Fibroblast of villous mesenchyme (primary cell): ENCODE measurements around the gene KIFAP3. TPM values are rescaled to one million over a fixed set of nuclear protein-coding genes. Genes with fewer than 3 reads are reported as not detected.

ENCODE experiments used
- DNase-seq: peaks from one replicate; pipeline ENCODE4 v3.0.0-alpha.2; 2010; ENCODE audit warnings: low read depth
- H3K4me3 ChIP-seq: 2 replicates; pipeline ENCODE4 v1.5.1; 2011; ENCODE audit warnings: low read depth, mild to moderate bottlenecking, low read length
- total RNA-seq: library from RNA; depleted of rRNA; stranded (reverse); fragments of >200 nt; gene quantifications from 2 replicates; pipeline ENCODE4 v1.2.3, GENCODE V29; 2012
- TF ChIP-seq, protein P1 (sequence below): IDR thresholded peaks from 2 replicates; pipeline ENCODE4 v1.5.1; 2012; ENCODE audit warnings: low read depth, mild to moderate bottlenecking, low read length; ENCODE audit not compliant: insufficient read depth

KIFAP3 gene
- total RNA-seq, 1 donor = 38.9 TPM

DNA sequence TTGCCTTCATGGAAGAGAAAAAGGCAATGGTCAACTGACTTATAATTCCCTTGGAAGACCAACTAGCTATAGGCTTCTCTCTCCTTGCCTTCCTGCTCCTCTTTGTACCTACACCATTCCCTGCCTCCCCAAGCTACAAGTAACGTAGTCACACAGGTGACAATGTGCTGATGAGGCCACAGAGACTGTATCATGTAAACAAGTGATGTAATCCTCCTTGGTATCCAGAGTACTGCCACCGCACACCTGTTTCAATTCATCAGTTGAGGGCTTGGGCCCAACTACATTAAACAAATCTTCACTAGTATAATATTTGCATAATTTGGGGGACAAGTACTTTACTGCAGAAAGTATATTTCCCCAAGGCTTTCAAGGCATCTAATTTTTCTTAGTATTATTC is 104.4 kb downstream of the KIFAP3 start:
- H3K4me3 ChIP-seq = no peak overlapping the region
- TF ChIP-seq, protein P1, sequence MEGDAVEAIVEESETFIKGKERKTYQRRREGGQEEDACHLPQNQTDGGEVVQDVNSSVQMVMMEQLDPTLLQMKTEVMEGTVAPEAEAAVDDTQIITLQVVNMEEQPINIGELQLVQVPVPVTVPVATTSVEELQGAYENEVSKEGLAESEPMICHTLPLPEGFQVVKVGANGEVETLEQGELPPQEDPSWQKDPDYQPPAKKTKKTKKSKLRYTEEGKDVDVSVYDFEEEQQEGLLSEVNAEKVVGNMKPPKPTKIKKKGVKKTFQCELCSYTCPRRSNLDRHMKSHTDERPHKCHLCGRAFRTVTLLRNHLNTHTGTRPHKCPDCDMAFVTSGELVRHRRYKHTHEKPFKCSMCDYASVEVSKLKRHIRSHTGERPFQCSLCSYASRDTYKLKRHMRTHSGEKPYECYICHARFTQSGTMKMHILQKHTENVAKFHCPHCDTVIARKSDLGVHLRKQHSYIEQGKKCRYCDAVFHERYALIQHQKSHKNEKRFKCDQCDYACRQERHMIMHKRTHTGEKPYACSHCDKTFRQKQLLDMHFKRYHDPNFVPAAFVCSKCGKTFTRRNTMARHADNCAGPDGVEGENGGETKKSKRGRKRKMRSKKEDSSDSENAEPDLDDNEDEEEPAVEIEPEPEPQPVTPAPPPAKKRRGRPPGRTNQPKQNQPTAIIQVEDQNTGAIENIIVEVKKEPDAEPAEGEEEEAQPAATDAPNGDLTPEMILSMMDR = no peak
- no peak for DNase-seq

GRCh38 chr1:169968174-169968573 is 106.3 kb downstream of the KIFAP3 start:
- H3K4me3 ChIP-seq = no peak overlapping the region
- TF ChIP-seq, protein P1 = no peak
- no peak for DNase-seq

DNA sequence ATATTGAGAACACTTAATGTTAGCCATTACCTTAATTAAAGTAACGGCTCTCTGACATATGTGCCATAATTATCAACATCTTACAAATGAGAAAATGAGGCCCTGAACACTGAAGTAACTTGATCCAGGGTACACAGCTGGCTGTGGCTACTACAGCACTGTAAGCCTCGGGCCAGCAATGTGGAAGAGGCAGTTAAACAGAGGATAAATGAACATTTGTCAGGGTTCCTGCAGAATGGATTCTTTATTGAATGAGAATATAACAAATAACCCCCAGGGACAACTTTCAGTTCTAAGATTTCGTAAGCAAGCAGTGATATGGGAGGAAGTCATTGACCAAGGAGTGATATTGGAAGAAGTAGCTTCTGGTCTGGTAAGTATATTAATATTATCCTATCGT is 110.3 kb downstream of the KIFAP3 start:
- no peak overlapping the region for H3K4me3 ChIP-seq
- TF ChIP-seq, protein P1 = no peak
- no peak for DNase-seq

GRCh38 chr1:169959686-169960085 is 114.8 kb downstream of the KIFAP3 start:
- H3K4me3 ChIP-seq = no peak overlapping the region
- DNase-seq = no peak
- TF ChIP-seq, protein P1 = no peak

GRCh38 chr1:169958987-169959386 is 115.5 kb downstream of the KIFAP3 start:
- no peak overlapping the region for H3K4me3 ChIP-seq
- TF ChIP-seq, protein P1 = no peak
- DNase-seq = no peak

DNA sequence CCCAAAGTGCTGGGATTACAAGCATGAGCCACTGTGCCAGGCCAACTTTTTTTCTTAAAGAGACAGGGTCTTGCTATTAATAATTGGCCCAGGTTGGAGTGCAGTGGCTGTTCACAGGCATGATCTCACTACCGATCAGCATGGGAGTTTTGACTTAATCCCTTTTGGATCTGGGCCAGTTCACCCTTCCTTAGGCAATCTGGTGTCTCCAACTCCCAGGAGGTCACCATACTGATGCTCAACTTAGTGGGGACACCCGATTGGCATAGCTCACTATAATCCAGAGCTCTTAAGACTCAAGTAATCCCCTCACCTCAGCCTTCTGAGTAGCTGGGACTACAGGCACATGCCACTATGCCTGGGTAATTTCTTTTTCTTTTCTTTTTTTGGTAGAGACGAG is 116.6 kb downstream of the KIFAP3 start:
- no peak for DNase-seq
- H3K4me3 ChIP-seq = no peak overlapping the region
- TF ChIP-seq, protein P1 = no peak

GRCh38 chr1:169951108-169951507 is 123.4 kb downstream of the KIFAP3 start:
- TF ChIP-seq, protein P1 = no peak

More at GRCh38 chr1:169951108-169951507, 123.4 kb downstream of the KIFAP3 start:
- H3K4me3 ChIP-seq = no peak overlapping the region
- no peak for DNase-seq
